ENCODE measurements around the gene TBC1D17. TPM values are rescaled to one million over a fixed set of nuclear protein-coding genes. Genes with fewer than 3 reads are reported as not detected.

The TBC1D17 gene
- total and polyA plus RNA-seq, 2 of the 13 experiments (the other 11 are each of a cell fraction or from before 2014, with no cell fraction given): 9.7 to 16.9 TPM

GRCh38 chr19:49876422-49877019 lies 981 bp upstream of the TBC1D17 start (continued):
- 0 out of 2 replicates have a peak, but pooled peaks have one; percentile 49 for TF ChIP-seq ZNF704 (CRISPR knock-in tag; IDR thresholded peaks at IDR 0.05; ENCODE audit: borderline replicate concordance)
- no peak for TF ChIP-seq MBD4 (IDR thresholded peaks at IDR 0.05; ENCODE audit: borderline replicate concordance, low read length)
- TF ChIP-seq ZNF577 (CRISPR knock-in tag; IDR thresholded peaks at IDR 0.05; ENCODE audit: borderline replicate concordance, low read depth): no peak
- no peak for TF ChIP-seq RFX3 (CRISPR knock-in tag; IDR thresholded peaks at IDR 0.05)
- TF ChIP-seq BCL6 (CRISPR knock-in tag; IDR thresholded peaks at IDR 0.05): 0 out of 2 replicates have a peak, but pooled peaks have one; percentile 7
- no peak for TF ChIP-seq NR3C1 (CRISPR knock-in tag; IDR thresholded peaks at IDR 0.05)
- TF ChIP-seq HMGXB4 (CRISPR knock-in tag; IDR thresholded peaks at IDR 0.05; ENCODE audit: borderline replicate concordance in 1 of 2, low read depth in 1 of 2): peak; percentile 20 to 79; a peak in 3 of 4 replicates
- TF ChIP-seq ZNF674 (CRISPR knock-in tag; IDR thresholded peaks at IDR 0.05; ENCODE audit: low read depth): peak; percentile 84; the same call in 1 of the 2 replicates
- no peak for TF ChIP-seq ZNF512B (CRISPR knock-in tag; IDR thresholded peaks at IDR 0.05; ENCODE audit: borderline replicate concordance)
- TF ChIP-seq NR2F2 (IDR thresholded peaks at IDR 0.05; ENCODE audit: borderline replicate concordance, low read depth): no peak
- no peak; the same call in 1 of the 2 replicates for TF ChIP-seq PAF1 (CRISPR knock-in tag; IDR thresholded peaks at IDR 0.05)
- TF ChIP-seq ZNF737 (CRISPR knock-in tag; IDR thresholded peaks at IDR 0.05; ENCODE audit: borderline replicate concordance): no peak
- TF ChIP-seq ZNF280D (CRISPR knock-in tag; IDR thresholded peaks at IDR 0.05): no peak
- TF ChIP-seq RAD21 (CRISPR knock-in tag; IDR thresholded peaks at IDR 0.05): no peak
- no peak for TF ChIP-seq SMARCC2 (IDR thresholded peaks at IDR 0.05)
- TF ChIP-seq ELF4 (CRISPR knock-in tag; IDR thresholded peaks at IDR 0.05; ENCODE audit: borderline replicate concordance): no peak
- no peak for TF ChIP-seq ZBTB38 (CRISPR knock-in tag; IDR thresholded peaks at IDR 0.05)
- no peak for TF ChIP-seq SCMH1 (CRISPR knock-in tag; IDR thresholded peaks at IDR 0.05; ENCODE audit: borderline replicate concordance)
- no peak for TF ChIP-seq HDAC6 (IDR thresholded peaks at IDR 0.05; ENCODE audit: low read depth, low read length)
- peak; percentile 49; the same call in 1 of the 2 replicates for TF ChIP-seq KAT8 (CRISPR knock-in tag; IDR thresholded peaks at IDR 0.05)
